ENCODE measurements around the gene RNF150. TPM values are rescaled to one million over a fixed set of nuclear protein-coding genes. Genes with fewer than 3 reads are reported as not detected.

The RNF150 gene
- total and polyA plus RNA-seq, 3 donors from 2014 or later, result 4.7 to 7.8 (median 6.5) TPM

DNA sequence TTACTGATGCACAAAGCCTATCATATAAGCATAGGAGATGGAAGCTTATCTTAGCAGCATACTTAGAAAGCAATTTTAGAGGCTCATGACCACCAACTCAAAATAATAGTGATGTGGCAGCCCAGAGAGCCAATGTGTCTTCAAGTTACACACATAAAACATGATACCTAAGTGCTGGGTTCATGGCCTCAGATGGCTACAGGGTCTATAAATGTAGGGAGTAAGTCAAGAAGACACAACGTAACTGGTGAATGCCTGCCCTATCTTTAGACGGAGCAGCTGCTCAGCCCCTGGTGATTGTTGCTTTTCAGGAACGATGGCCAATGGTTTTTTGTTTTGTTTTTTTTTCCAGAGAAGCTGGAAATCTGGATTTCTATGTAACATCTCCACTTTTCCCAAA is 42.8 kb downstream of the RNF150 start:
- Histone ChIP-seq H3K4me3 (no peak overlapping the region), H3K36me3 (ENCODE audit: low read depth, missing control alignments) (no peaks in the 10 kb centered on the region), H3K4me1 (no peaks in the 10 kb centered on the region), H3K9me3 (no peaks in the 10 kb centered on the region), H3K27me3 (no peaks in the 10 kb centered on the region), H3K27ac (no peak overlapping the region)
- TF ChIP-seq, protein P1, sequence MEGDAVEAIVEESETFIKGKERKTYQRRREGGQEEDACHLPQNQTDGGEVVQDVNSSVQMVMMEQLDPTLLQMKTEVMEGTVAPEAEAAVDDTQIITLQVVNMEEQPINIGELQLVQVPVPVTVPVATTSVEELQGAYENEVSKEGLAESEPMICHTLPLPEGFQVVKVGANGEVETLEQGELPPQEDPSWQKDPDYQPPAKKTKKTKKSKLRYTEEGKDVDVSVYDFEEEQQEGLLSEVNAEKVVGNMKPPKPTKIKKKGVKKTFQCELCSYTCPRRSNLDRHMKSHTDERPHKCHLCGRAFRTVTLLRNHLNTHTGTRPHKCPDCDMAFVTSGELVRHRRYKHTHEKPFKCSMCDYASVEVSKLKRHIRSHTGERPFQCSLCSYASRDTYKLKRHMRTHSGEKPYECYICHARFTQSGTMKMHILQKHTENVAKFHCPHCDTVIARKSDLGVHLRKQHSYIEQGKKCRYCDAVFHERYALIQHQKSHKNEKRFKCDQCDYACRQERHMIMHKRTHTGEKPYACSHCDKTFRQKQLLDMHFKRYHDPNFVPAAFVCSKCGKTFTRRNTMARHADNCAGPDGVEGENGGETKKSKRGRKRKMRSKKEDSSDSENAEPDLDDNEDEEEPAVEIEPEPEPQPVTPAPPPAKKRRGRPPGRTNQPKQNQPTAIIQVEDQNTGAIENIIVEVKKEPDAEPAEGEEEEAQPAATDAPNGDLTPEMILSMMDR (IDR thresholded peaks at IDR 0.05), result no peak
- TF ChIP-seq POLR2A (IDR thresholded peaks at IDR 0.05), result no peak
- WGBS, 2 donors, result 14 to 19% methylated on average over 3 of the region's 3 CpGs
- peak; percentile 30 for DNase-seq
- intact Hi-C loops (cut with DNase I; ENCODE audit: low total_unique reads), result no loop called here

GRCh38 chr4:141081921-141082395 is 51.3 kb downstream of the RNF150 start:
- Histone ChIP-seq H3K4me3 (peak overlapping the region in 1 of 2 donors; percentile 10), H3K9me3 (no peaks in the 10 kb centered on the region), H3K36me3 (ENCODE audit: low read depth, missing control alignments) (no peaks in the 10 kb centered on the region), H3K27me3 (no peaks in the 10 kb centered on the region), H3K27ac (no peak overlapping the region), H3K4me1 (no peaks in the 10 kb centered on the region)
- no peak for DNase-seq
- intact Hi-C loops (cut with DNase I; ENCODE audit: low total_unique reads), result no loop called here
- WGBS, 2 donors, result 62 to 69% methylated on average over 9 of the region's 9 CpGs
- TF ChIP-seq, protein P1 (IDR thresholded peaks at IDR 0.05), result no peak

GRCh38 chr4:141080668-141081067 is 52.6 kb downstream of the RNF150 start:
- TF ChIP-seq, protein P1 (IDR thresholded peaks at IDR 0.05), result no peak
- no peak for TF ChIP-seq POLR2A (IDR thresholded peaks at IDR 0.05)
- no peak overlapping the region for H3K4me3 ChIP-seq
- no peaks in the 10 kb centered on the region for H3K36me3 ChIP-seq (ENCODE audit: low read depth, missing control alignments)
- H3K27me3 ChIP-seq, result no peaks in the 10 kb centered on the region
- no peaks in the 10 kb centered on the region for H3K9me3 ChIP-seq
- 81 to 84% methylated on average over 7 to 8 of the region's 8 CpGs for WGBS, 2 donors
- H3K4me1 ChIP-seq, result no peaks in the 10 kb centered on the region
- intact Hi-C loops (cut with DNase I; ENCODE audit: low total_unique reads), result no loop called here
- no peak for DNase-seq
- H3K27ac ChIP-seq, result no peak overlapping the region

- Histone ChIP-seq H3K27ac (no peak overlapping the region), H3K27me3 (no peaks in the 10 kb centered on the region), H3K4me1 (no peaks in the 10 kb centered on the region), H3K9me3 (no peaks in the 10 kb centered on the region), H3K4me3 (no peak overlapping the region), H3K36me3 (ENCODE audit: low read depth, missing control alignments) (no peaks in the 10 kb centered on the region)
- 81 to 90% methylated on average over 3 of the region's 3 CpGs for WGBS, 2 donors
- intact Hi-C loops (cut with DNase I; ENCODE audit: low total_unique reads), result no loop called here
- DNase-seq, result no peak
- TF ChIP-seq, protein P1 (IDR thresholded peaks at IDR 0.05), result no peak
- no peak for TF ChIP-seq POLR2A (IDR thresholded peaks at IDR 0.05)
These were observed 53.8 kb downstream of the RNF150 start for GRCh38 chr4:141079393-141079930.

DNA sequence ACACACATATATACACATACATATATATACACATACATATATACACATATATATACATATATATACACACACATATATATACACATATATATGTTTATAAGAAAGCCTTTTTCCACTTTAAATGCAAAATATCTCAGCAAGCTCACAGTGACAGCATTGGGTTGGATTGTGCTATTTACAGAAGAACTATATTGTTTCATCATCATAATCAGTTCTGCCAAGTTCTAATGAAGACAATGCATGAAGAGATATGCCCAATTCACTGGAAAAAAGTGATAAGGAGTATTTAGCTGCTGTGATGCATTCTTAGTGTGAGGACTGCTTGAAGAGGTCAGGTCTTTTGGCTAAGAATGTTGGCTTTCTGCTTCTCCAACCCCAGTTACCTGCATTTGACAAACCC is 54.4 kb downstream of the RNF150 start:
- H3K9me3 ChIP-seq, result no peaks in the 10 kb centered on the region
- no peaks in the 10 kb centered on the region for H3K4me1 ChIP-seq
- H3K36me3 ChIP-seq (ENCODE audit: low read depth, missing control alignments), result no peaks in the 10 kb centered on the region
- no peaks in the 10 kb centered on the region for H3K27me3 ChIP-seq
- no peak overlapping the region for H3K27ac ChIP-seq
- no peak for DNase-seq
- intact Hi-C loops (cut with DNase I; ENCODE audit: low total_unique reads), result no loop called here
- H3K4me3 ChIP-seq, result no peak overlapping the region
- no peak for TF ChIP-seq POLR2A (IDR thresholded peaks at IDR 0.05)
- TF ChIP-seq, protein P1 (IDR thresholded peaks at IDR 0.05), result no peak
